K562 (cell line): ENCODE results near the gene TMEM234. TPM values are rescaled to one million over a fixed set of nuclear protein-coding genes. Genes with fewer than 3 reads are reported as not detected.
A peak's percentile ranks its signal among the peaks of the same experiment; 100 is the strongest.

Experiments
- ATAC-seq: fragments of 200-7000 bp; cut with Tn5 transposase; 3 replicates; pipeline ENCODE4 v1.9.1; 2020; ENCODE audit warnings: moderate library complexity
- BruUV-seq: library from RNA; stranded (reverse); fragments of 400-500 nt; replicated peaks from 2 replicates; lab custom pipeline; 2021; lab: Mats Ljungman, UMichigan
- CTCF ChIA-PET: fragments of 300-600 bp; formaldehyde crosslinking; extraction: SDS; loops from one replicate; lab custom pipeline; 2021; ENCODE audit warnings: low intra/inter-chr PET ratio; lab: Yijun Ruan, JAX
- POLR2A ChIA-PET: fragments of 300-600, 350-650 bp; sonication (Branson Sonifier 250); formaldehyde crosslinking; extraction: SDS; loops from one replicate; lab custom pipeline; 2021; ENCODE audit warnings: antibody characterized with exemption, inconsistent platforms; lab: Yijun Ruan, JAX
- DNase-seq, 4 experiments: peaks; one replicate each; pipeline versions ENCODE4 v3.0.0 to v3.0.0-alpha.2; 2011 to 2018; ENCODE audit warnings: low spot score in 3 of 4, mixed read lengths in 3 of 4; ENCODE audit errors: extremely low read depth in 1 of 4
- FAIRE-seq: peaks from 2 replicates; lab custom pipeline; 2011; peaks lifted over from hg19 to GRCh38; lab: Jason Lieb, UNC
- H2AFZ ChIP-seq: 2 replicates; pipeline ENCODE4 v1.6.0; 2011; ENCODE audit warnings: low read depth, low read length, control low read depth, inconsistent platforms
- H3K27ac ChIP-seq: fragments of 200-600 bp; 3 replicates; pipeline ENCODE4 v1.8.0; 2011; ENCODE audit warnings: low read depth, mild to moderate bottlenecking, control low read depth, inconsistent platforms, low read length, moderate library complexity, mixed read lengths; ENCODE audit errors: extremely low read depth
- H3K27me3 ChIP-seq, 2 experiments: fragments of 300-600 bp in 1 of 2; 2 replicates in 1 of 2; 3 replicates in 1 of 2; pipeline versions ENCODE4 v1.6.0 to v1.8.0; 2011; ENCODE audit warnings: inconsistent platforms in 2 of 2, low read length in 2 of 2, mild to moderate bottlenecking in 1 of 2, mixed read lengths in 1 of 2, moderate library complexity in 1 of 2; ENCODE audit not compliant: control insufficient read depth in 2 of 2, insufficient read depth in 2 of 2
- H3K36me3 ChIP-seq: fragments of 300-600 bp; 3 replicates; pipeline ENCODE4 v1.8.0; 2011; ENCODE audit warnings: mild to moderate bottlenecking, low read length, inconsistent platforms; ENCODE audit not compliant: control insufficient read depth, insufficient read depth
- H3K4me1 ChIP-seq, 2 experiments: fragments of 200-600 bp in 1 of 2; replicated peaks in 1 of 2; 2 replicates in 1 of 2; 3 replicates in 1 of 2; pipeline versions ENCODE4 v1.5.1 to v1.8.0; 2011; ENCODE audit warnings: inconsistent platforms in 2 of 2, low read length in 2 of 2, mild to moderate bottlenecking in 1 of 2, mixed read lengths in 1 of 2, moderate library complexity in 1 of 2; ENCODE audit not compliant: control insufficient read depth in 2 of 2, insufficient read depth in 2 of 2
- H3K4me2 ChIP-seq: 2 replicates; pipeline ENCODE4 v1.6.1; 2011; ENCODE audit warnings: low read length, control low read depth, inconsistent platforms, mixed read lengths; ENCODE audit not compliant: insufficient read depth
- H3K4me3 ChIP-seq: fragments of 200-600 bp; sonication (generic), shearing (Covaris generic); 2 replicates; pipeline ENCODE4 v1.5.1; 2016; ENCODE audit warnings: control low read depth, inconsistent platforms
- H3K79me2 ChIP-seq: fragments of 200-600 bp; 3 replicates; pipeline ENCODE4 v1.8.0; 2011; ENCODE audit warnings: low read length, inconsistent platforms; ENCODE audit not compliant: control insufficient read depth, insufficient read depth
- H3K9ac ChIP-seq, 2 experiments: 2 replicates each; pipeline versions ENCODE4 v1.6.0 to v1.6.1; 2011; ENCODE audit warnings: low read depth in 2 of 2, low read length in 2 of 2, control low read depth in 1 of 2, inconsistent platforms in 1 of 2, mild to moderate bottlenecking in 1 of 2, mixed read lengths in 1 of 2; ENCODE audit not compliant: insufficient read depth in 1 of 2
- H3K9me1 ChIP-seq: one replicate; pipeline ENCODE4 v1.6.0; 2011; ENCODE audit warnings: inconsistent platforms, mild to moderate bottlenecking, low read length, moderate library complexity; ENCODE audit not compliant: control insufficient read depth, insufficient read depth
- H3K9me3 ChIP-seq: replicated peaks from 2 replicates; pipeline ENCODE4 v1.5.1; 2011; ENCODE audit warnings: low read depth, low read length, inconsistent platforms; ENCODE audit not compliant: control insufficient read depth, insufficient read depth
- H4K20me1 ChIP-seq: replicated peaks from 2 replicates; pipeline ENCODE4 v1.6.1; 2011; ENCODE audit warnings: low read length, inconsistent platforms, mixed read lengths; ENCODE audit not compliant: control insufficient read depth, insufficient read depth
- BHLHE40 ChIP-seq: IDR thresholded peaks from 2 replicates; pipeline ENCODE4 v1.6.1; 2011; ENCODE audit warnings: low read length, improper control_type of control experiment
- CTCF ChIP-seq, 3 experiments: IDR thresholded peaks in 2 of 3; conservative IDR thresholded peaks in 1 of 3; 2 replicates each; pipeline ENCODE4 v1.5.1; 2011 to 2012; ENCODE audit warnings: low read length in 3 of 3, mild to moderate bottlenecking in 3 of 3, control low read depth in 2 of 3, improper control_type of control experiment in 1 of 3, inconsistent platforms in 1 of 3, low read depth in 1 of 3, mixed read lengths in 1 of 3, moderate library complexity in 1 of 3; ENCODE audit not compliant: insufficient read depth in 2 of 3
- EP300 ChIP-seq: IDR thresholded peaks from 2 replicates; pipeline ENCODE4 v1.6.1; 2012; ENCODE audit warnings: low read length, improper control_type of control experiment
- HMGN3 ChIP-seq: IDR thresholded peaks from 2 replicates; pipeline ENCODE4 v1.6.1; 2011; ENCODE audit warnings: borderline replicate concordance, low read depth, mild to moderate bottlenecking, mixed read lengths, low read length; ENCODE audit not compliant: insufficient read length; ENCODE audit errors: extremely low read depth
- PHF20 ChIP-seq: fragments of 450-650 bp; IDR thresholded peaks from 2 replicates; pipeline ENCODE4 v1.6.1; 2018; ENCODE audit not compliant: partially characterized antibody
- PKNOX1 ChIP-seq: fragments of 450-650 bp; IDR thresholded peaks from 2 replicates; pipeline ENCODE4 v1.6.1; 2016
- SUPT5H ChIP-seq: fragments of 450-650 bp; IDR thresholded peaks from 2 replicates; pipeline ENCODE4 v1.6.1; 2016
- ZFX ChIP-seq: sonication (generic); formaldehyde crosslinking; IDR thresholded peaks from 2 replicates; pipeline ENCODE4 v1.8.0; 2022; ENCODE audit warnings: mild to moderate bottlenecking, missing genetic modification reagents, moderate library complexity
- ZZZ3 ChIP-seq: fragments of 450-650 bp; IDR thresholded peaks from 2 replicates; pipeline ENCODE4 v1.6.1; 2016; ENCODE audit warnings: antibody characterized with exemption, mild to moderate bottlenecking, moderate library complexity
- WGBS: fragments of 100-300 bp; shearing (Covaris generic); methylation state at CpG from one replicate; pipeline ENCODE4 v1.1.6; 2016; ENCODE audit warnings: low coverage, mixed read lengths; ENCODE audit not compliant: insufficient coverage; ENCODE audit errors: missing lambda C conversion rate; 5-methylcytosine and 5-hydroxymethylcytosine counted together
- in situ Hi-C: fragments of 300-500 bp; cut with MboI; formaldehyde crosslinking; loops from 4 replicates; pipeline ENCODE4 v1.15.0; 2018; ENCODE audit warnings: inconsistent platforms, mixed read lengths
- intact Hi-C: fragments of 100-400 bp; cut with micrococcal nuclease; formaldehyde crosslinking; loops from 2 replicates; pipeline ENCODE4 v1.14.2; 2022
- polyA plus RNA-seq, 8 experiments: library from polyadenylated mRNA; depleted of rRNA in 4 of 8; stranded (reverse) in 5 of 8; unstranded in 3 of 8; fragments of >200 nt; fragmentation: Nextera tagmentation in 2 of 8; fragmentation: Illumina TruSeq in 1 of 8; extraction: Ambion mirVana in 2 of 8; extraction: Trizol in 1 of 8; gene quantifications; 2 replicates each; pipeline versions ENCODE4 v1.2.1 to v1.2.3, GENCODE V29; 2011 to 2014; ENCODE audit warnings: inconsistent platforms in 1 of 8, missing spikeins in 1 of 8
- total RNA-seq, 7 experiments: library from RNA; depleted of rRNA in 6 of 7; stranded (reverse); fragments of >200 nt in 6 of 7; fragmentation: Illumina TruSeq in 2 of 7; extraction: Trizol in 2 of 7; gene quantifications; 2 replicates each; pipeline versions ENCODE4 v1.2.1 to v1.2.3, GENCODE V29; 2011 to 2021; ENCODE audit warnings: low replicate concordance in 1 of 7

The TMEM234 gene
- total and polyA plus RNA-seq, 9 of the 15 experiments (the other 6 are each of a cell fraction or from before 2014, with no cell fraction given), result 5.0 to 12.9 (median 7.6) TPM

DNA sequence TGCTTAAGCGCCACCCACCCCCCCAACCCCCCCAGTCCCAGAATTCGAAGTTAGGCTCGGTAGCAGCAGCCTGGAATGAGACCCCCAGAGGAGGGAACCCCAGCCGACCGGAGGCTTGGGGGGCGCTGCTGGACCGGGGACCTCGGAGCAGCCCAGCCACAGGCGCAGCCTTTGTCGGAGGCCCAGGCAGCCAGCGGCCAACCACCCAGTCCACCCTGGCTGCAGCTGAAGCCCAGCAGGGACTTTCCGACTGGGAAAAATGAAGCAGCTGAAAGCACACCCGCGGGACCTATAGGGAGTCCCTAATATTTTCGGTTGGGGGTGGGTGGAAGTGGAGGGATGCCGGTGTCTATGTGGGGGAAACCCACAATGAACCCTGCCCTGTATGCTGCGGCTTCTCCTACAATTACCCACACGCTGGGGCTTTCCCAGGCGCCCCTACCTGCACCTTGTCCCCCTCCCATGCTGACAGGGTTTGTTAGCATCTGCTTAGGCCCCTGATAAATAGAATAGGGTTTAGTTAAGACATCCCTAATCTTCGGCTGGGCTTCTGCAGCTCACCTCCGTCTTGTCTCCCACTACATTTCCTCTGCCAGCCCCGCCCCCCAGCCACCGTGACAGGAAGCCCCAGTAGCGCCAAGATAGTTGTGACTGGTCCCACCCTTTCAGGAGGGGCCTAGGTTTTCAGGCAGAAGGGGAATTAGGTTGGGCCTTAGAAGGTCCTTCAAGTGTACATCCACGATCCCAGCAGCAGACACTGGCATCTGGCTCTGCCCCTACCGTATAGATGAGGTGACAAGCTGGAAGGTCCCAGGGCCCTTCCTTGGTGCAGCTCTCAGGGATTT, 20.9 kb downstream of the TMEM234 start (continued):
- TF ChIP-seq CTCF (IDR thresholded peaks at IDR 0.05 in 2 of 3, conservative IDR thresholded peaks at IDR 0.05 in 1 of 3; ENCODE audit: insufficient read depth in 2 of 3, low read depth in 1 of 3, low read length in 3 of 3) (peak in 1 of 3 experiments; percentile 50; a peak in 3 of 6 replicates), EP300 (peak; percentile 12; the same call in 1 of the 2 replicates), PHF20 (peak; percentile 24), SUPT5H (peak; percentile 58), HMGN3 (peak; percentile 2)

- peak within 1 kb of the TSS; percentile 75 for H3K27ac ChIP-seq
- in situ Hi-C loops, result no loop called here
- peaks cover 3% of the 10 kb centered on the region for H3K9me1 ChIP-seq
- H3K9ac ChIP-seq, result peak within 1 kb of the TSS; percentile 69 to 89
- no peaks in the 10 kb centered on the region for H3K9me3 ChIP-seq
- H3K4me3 ChIP-seq, result peak within 1 kb of the TSS; percentile 49
- peaks cover 32% of the 10 kb centered on the region for H3K36me3 ChIP-seq
- H3K4me1 ChIP-seq, result peaks cover 20 to 46% of the 10 kb centered on the region in 2 experiments
- CTCF ChIA-PET, result interaction anchor here (0.6 kb wide), 1 partner anchor 99 kb away, joined by 3 read pairs; no protein-coding TSS in a partner anchor
- H3K79me2 ChIP-seq, result peaks cover 13% of the 10 kb centered on the region; the same call in 2 of the 3 replicates
- no peaks in the 10 kb centered on the region for H3K27me3 ChIP-seq
- peak; percentile 96 for FAIRE-seq
- BruUV-seq, result no TSS peak
- no peaks in the 10 kb centered on the region; the same call in none of the 2 replicates for H4K20me1 ChIP-seq
- intact Hi-C loops, result no loop called here
- under 1% methylated on average over 34 of the region's 34 CpGs for WGBS
- peak within 1 kb of the TSS; percentile 90 for H3K4me2 ChIP-seq
- DNase-seq, result peak; percentile 68 to 82 (median 74)
- H2AFZ ChIP-seq, result peak within 1 kb of the TSS; percentile 97
- ATAC-seq, result peak; percentile 65
- POLR2A ChIA-PET, result interaction anchor here (0.6 to 10.8 kb wide), 20 partner anchors 8 to 457 kb away, joined by 3 to 201 read pairs (median 4); partner anchors contain the start of genes DCDC2B, KPNA6, MARCKSL1 and TMEM39B
- TF ChIP-seq BHLHE40, result 0 out of 2 replicates have a peak, but pooled peaks have one; percentile 1
- 0 out of 2 replicates have a peak, but pooled peaks have one; percentile 24 for TF ChIP-seq ZFX
- TF ChIP-seq PKNOX1, result peak; percentile 34; the same call in 1 of the 2 replicates
- no peak for TF ChIP-seq ZZZ3
Observed at GRCh38 chr1:32200226-32201010, 21.7 kb downstream of the TMEM234 start, which contains the start of gene CCDC28B. Gene CCDC28B, plus strand, starts transcription at chr1:32200595. Its CDS starts 1,341 bp downstream, at chr1:32201936.
